GM19455 (cell line): ENCODE results near the gene ISM1.
"Not testable (repeated sequence)": the region's sequence is repeated elsewhere in the genome, so short reads cannot be mapped to it uniquely, and the experiment has no call there.

ENCODE experiments used
- ATAC-seq: cut with Tn5 transposase; IDR thresholded peaks from one replicate; pipeline ENCODE4 v1.9.1; 2021; ENCODE audit not compliant: unreplicated experiment

ISM1 gene

DNA sequence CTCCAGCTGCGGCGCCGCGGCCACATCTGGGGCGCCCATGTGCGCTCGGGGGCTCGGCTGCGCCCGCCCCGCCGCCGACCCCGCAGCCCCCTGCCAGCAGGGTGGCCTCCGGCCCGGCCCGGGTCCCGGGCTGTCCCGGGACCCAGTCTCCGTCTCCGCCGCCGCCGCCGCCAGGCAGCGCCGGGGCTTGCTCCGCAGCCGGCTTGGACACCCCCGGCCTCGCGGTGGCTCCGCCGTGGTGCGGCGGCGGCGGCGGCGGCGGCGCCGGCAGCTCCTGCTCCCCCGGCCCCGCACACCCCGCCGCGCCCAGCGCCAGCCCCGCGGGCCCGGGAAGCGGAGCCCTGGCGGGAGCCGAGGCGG is 219 bp downstream of the ISM1 start:
- peak; percentile 17 for ATAC-seq

DNA sequence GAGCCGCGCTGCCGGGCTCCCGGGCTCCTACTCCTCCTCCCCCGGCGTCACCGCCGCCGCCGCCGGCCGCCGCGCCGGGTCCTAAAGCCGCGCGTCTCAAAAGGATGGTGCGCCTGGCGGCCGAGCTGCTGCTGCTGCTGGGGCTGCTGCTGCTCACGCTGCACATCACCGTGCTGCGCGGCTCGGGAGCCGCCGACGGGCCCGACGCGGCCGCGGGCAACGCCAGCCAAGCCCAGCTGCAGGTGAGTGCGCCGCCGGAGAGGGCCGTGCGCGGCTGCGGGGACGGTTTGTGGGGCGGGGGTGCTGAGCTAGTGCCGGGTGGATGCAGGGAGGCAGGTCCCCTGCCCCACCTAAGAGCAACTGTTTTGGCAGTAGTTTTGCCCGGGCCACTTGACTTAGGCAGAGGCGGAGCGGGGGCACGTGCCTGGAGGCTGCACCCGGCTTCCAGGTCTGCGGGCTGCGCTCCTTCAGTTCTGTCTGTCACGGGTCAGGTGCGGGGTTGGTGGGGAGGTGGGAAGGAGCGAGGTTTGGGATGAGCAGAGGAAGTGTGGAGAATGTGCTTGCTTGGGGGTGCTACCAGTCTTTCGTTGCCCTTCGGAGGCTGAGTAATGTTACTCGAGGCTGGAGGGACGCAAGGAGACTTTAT is 722 bp downstream of the ISM1 start:
- peak; percentile 55 for ATAC-seq

DNA sequence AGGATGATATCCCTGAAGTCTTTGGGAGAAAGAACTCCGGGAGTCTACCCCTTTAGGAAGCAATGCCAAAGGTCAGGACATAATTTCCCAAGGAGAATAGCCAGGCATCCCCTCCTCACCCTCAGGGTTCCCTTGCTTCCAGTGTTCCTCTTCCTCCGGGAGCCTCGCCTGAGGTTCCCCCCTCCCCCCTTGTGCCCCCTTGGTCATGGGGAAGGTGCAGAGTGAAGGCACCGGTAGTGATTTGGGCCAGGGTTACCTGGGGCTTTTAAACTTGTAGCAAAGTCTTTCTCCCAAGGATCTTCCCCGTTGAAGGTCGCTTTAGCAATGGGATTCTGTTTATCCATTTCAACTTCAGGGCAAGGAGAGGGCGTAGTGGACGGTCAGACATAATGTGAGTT is 1.2 kb downstream of the ISM1 start:
- ATAC-seq = no peak

DNA sequence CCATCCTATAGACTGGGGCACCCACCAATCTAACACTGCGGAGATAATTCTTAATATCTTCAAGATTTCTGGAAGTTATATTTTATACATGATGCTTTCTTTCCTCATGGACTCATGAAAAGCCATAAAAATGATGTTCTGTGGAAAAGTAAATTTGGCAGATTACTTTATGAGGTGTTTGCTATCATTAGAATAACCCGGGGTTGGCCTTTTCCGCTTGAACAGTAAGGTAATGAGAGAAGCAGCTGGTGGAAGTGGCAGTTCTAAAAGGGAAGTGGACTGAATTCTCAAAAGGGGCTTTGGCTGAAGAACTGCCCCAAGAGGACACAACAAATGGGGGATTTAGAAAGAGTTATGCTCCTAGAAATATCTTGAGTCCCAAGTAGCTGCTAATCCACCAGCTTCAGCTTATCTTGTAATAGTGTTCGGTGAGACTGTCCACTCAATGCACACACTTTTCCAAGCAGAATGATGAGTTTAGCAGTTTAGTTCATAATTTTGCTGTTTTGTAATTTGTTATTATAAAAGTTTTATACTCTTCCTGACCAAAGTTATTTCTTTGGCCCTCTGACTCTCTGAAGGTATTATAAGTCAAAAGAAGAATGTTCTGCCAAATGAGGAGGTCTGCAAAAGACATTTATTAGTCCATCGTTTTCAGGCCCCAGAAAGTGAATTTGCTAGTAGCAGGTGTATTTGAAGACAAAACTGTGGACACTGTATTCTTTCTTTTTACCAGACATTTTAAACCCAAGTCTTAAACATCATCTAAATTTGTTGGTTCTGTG is 2.9 kb downstream of the ISM1 start:
- no peak for ATAC-seq

DNA sequence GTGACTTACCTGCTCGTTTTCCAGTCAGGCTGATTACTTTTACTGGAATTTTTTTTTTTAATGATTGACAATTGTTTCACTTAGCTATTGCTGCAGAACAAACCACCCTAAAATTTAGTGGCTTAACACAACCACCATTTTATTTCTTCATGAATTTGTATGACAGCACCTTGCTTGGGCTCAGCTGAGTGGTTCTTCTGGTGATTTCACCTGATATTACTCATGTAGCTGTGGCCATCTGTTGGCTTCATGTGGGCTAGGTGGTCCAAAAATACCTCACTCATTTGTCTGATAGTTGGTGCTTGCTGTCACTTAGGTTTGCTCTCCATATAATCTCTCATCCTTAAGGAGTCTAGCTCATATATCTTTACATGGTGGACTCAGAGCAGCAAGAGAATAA is 5.3 kb downstream of the ISM1 start:
- ATAC-seq = no peak

DNA sequence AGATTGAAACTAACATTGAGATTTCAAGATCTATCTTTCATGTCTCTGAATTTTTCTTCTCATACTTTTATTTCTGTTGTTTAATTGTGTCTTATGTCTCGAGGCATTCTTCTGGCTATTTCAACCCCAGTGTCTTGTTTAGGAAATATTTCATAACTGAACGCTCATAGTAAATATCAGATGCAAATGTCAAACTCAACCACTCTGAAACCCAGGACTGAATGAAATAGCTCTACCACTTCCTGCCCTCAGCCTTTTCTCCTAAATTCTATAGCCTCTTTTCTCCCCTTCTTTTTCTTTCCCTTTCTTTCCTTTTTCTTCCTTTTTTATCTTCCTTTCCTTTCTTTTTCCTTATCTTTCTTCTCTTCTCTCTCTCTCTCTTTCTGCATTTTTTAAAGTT is 7.7 kb downstream of the ISM1 start:
- ATAC-seq = no peak

DNA sequence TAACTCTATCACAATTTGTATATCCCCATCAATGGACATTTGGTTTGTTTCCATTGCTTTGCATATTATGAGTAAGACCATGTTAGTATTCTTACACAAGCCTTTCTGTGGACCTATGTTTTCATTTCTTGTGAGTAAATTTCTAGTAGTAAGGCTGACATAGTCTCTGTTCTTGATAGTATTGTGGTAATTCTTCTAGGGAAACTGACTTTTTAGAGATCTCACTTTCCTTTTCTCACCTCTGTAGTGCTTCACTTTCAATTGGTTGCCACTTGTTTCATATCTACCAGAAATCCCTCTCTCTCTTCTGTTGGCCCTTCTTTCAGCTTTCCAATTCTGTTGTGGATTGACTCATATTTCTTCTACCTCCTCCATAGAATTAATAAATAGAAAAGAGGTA is 8.5 kb downstream of the ISM1 start:
- ATAC-seq = no peak

DNA sequence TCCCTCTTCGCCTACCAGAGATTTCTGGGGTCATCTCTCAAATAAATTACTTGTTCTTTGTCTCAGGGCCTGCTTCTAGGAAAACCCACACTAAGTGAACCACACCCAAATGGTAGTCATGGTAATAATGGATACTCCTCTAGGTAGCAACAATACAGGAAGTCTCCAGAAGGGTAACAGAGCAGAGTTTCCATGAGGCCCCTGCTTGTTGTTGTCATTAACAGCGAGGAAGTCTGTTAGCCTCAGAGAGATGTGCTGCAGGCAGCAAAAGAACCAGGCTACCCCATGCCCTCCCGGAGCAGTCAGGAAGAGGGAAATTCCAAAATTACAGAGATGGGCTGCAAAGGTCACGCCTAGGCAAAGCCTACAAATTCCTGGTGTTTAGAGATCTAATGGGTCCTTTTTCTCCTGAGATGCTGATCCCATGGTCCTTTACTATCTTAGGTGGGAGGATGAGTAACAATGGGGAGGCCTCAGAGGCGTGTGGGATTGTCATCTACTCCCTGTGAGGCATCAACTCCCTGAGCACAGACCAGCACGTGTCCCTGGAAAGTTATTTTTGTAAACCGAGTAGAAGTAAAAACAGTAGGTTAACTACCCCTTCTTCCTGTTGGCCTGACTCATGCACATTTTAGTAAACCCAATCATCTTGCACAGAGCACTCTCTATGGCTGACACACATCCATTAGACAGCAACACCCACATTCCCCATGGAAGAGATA is 10.1 kb downstream of the ISM1 start:
- ATAC-seq = no peak

DNA sequence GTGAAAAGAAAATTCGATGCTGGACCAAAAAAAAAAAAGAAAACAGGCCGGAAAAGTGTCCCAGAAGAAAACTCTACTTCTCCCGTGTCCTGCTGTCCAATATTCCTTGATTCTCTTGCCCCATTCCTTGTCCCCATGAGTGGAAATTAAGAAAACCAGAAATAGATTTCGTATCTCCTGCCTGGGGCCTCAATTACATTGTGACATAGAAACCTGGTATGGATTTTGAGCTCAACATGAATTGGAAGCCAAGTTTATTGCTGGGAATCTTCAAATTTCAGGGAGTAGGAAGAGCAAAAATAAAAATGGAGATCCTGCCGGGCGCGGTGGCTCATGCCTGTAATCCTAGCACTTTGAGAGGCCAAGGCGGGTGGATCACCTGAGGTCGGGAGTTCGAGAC is 11.9 kb downstream of the ISM1 start:
- no peak for ATAC-seq

DNA sequence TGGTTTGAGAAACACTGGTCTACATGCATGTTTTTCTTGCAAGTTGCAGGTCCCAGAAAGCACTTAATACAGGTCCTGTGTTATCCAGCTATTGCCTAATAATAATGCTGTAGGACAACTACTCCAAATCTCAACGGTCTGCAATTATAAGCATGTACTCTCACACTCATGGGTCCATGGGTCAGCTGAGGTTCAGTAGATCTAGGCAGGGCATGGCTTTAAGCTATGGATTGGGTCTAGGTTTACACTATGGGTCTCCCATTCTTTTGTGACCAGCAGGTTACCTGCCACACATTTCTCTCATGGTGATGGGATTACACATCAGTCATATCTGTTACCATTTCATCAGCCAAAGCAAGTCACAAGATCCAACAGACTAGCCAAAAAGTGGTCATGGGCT is 13.9 kb downstream of the ISM1 start:
- ATAC-seq = no peak

DNA sequence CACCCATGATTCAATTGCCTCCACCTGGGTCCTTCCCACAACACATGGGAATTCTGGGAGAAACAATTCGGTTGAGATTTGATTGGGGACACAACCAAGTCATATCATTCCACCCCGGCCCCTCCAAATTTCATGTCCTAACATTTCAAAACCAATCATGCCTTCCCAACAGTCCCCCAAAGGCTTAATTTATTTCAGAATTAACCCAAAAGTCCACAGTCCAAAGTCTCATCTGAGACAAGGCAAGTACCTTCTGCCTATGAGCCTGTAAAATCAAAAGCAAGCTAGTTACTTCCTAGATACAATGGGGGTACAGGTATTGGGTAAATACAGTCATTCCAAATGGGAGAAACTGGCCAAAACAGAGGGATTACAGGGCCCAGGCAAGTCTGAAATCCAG is 15.3 kb downstream of the ISM1 start:
- not testable (repeated sequence) for ATAC-seq

DNA sequence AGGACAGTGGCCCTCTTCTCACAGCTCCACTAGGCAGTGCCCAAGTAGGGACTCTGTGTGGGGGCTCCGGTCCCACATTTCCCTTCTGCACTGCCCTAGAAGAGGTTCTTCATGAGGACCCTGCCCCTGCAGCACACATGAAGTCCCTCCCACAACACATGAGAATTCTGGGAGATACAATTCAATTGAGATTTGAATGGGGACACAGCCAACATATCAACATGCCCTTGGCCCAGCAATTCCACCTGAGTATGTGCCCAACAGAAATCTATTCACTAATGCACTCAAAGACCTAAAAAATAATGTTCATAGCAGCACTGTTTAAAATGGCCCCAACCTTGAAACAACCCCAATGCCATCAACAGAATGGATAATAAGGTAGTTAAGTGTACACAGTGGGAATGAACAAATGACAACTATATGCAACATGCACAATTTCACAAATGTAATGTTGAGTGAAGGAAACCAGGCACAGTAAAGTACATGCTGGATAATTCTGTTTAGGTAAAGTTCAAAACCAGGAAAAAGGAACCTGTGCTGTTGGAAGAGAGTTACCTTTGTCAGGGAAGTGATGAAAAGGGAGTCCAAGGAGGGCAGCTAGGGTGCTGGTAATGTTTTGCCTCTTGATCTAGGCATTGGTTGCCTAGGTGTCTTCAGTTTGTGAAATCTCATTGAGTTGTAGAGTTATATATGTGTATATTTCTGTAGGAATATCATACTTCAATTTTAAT is 16.1 kb downstream of the ISM1 start:
- ATAC-seq = no peak

DNA sequence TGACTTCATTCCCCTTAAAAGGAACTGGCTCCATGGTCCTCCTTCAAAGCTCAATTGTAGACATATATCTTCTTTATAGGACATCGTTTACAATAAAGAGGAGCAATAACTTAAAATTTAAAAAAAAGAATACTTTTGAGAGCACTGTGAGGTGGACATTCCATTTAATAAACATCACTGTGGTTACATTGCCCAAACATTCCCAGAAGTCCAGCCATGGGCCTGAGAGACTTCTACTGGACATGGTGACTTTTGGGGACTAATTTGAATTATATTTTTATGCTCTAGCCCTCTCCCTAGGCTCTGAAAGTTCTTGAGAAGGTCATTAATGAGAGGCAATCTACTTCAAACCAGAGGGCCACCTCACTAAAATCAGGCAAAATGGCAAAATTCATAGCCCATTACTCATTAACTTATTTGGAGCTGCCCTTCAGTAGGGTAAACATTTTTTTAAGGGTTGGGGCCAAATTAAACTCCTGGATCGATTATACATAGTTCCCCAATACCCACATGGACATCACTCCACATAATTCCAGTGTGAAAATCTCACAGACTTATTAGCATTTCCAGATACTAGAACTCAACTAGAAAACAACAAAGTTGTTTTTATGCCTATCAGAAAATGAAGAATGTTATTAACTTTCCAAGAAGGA is 17.1 kb downstream of the ISM1 start:
- ATAC-seq = no peak

DNA sequence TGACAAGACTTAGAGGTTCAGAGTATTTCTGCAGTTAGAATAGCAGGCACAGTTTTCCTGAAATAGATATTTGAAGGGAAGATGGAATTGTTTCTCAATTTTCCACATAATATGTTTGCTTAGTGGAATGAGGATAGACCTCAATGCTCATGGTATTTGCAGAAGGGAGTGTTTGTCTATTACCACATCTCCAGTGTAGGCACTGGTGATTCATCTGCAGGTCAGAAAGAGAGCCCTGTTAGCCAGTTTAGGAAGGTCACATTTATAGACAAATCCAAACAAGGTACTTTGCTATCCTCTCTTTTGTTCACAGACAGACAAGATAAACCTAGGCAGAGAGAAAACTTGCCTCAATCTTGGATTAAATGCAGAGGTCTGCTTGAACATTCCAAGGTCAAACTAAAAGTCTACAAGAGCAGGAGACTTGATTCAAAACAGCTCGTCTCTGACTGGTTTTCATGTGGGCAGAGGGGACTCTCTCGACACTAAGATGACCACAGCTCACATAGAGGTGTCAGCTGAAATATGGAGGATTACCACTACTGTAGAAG is 22.8 kb downstream of the ISM1 start:
- no peak for ATAC-seq

DNA sequence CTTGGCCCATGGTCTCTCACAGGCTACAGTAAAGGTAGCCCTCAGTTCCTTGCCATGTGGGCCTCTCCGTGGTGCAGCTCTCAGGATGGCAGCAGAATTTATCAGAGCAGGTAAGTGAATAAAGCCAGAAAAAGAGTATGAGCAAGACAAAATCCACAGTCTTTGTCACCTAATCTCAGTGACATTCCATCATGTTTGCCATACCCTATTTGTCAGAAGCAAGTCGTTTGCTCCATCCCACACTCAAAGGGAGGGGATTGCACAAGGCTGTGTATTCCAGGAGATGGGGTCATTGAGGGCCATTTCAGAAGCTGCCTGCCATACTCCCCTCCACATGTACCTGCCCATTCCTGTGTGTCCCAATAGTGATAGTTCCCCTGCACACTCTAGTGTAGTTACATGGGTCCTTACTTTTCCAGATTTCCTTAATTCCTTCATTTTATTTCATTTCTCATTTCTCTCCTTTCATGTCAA is 24.2 kb downstream of the ISM1 start:
- no peak for ATAC-seq

DNA sequence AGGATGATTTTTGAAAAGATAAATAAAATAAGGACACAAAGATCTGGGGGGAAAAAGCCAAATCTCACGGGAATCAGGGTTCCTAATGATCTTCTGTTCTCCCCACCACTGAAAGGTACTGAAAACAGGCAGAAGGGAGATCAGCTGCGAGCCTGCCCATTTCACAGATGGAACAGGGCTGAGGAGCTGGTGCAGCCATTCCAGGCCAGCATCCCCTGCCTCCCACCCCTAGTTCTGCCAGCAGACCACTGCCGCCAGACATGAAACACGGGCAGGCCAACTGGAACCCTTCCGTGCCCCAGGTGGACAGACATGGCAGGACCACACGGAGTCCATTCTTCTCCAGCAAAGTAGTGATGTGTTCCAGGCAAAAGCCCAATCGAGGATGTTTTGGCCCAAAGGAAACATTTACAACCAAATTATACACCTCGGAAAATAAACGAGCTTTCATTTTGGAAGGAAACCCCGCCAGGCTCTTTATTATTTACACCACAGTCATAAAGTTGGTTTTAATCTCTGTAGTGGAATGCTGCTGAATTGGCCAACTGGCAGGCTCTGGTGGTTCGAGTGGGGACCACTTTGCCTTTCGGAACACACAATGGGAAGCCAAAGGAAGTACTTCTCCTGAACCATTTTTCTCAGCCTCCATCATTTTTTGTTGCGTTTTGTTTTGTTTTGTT is 28.2 kb downstream of the ISM1 start:
- no peak for ATAC-seq

DNA sequence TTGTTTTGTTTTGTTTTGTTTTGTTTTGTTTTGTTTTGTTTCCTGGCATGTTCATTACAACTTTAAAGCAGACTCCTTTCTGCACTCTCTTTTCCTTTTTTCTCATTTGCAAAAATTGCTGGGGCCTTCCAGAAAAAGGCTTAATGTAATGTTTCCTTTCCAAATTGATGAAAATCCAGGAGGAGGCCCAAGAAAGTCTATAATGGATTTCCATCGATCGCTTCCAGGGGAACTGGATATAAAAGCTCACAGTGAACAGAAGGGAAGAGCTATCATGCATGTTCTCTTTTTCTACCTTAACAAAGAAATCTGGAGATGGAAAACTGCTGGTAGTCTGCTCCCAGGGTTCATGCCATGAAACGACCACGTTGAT is 28.7 kb downstream of the ISM1 start:
- no peak for ATAC-seq

DNA sequence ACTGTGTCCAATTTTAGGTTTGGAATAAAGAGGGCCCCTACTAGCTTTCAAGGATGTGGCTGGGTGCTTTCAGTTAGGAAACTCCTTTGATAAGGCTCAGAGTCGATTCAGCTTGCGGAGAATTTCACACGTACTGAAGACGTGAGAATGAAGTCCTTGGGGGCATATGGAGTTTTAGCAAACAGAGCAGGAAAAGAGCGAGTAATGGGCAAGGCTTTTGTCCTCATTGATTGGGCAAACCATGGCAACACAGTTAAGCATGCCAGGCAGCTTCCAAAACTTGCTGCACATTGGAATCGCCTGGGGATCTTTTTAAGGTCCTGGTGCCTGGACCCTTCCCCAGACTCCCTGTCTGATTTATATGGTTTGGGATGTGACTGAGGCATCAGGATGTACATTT is 29.2 kb downstream of the ISM1 start:
- ATAC-seq = no peak

DNA sequence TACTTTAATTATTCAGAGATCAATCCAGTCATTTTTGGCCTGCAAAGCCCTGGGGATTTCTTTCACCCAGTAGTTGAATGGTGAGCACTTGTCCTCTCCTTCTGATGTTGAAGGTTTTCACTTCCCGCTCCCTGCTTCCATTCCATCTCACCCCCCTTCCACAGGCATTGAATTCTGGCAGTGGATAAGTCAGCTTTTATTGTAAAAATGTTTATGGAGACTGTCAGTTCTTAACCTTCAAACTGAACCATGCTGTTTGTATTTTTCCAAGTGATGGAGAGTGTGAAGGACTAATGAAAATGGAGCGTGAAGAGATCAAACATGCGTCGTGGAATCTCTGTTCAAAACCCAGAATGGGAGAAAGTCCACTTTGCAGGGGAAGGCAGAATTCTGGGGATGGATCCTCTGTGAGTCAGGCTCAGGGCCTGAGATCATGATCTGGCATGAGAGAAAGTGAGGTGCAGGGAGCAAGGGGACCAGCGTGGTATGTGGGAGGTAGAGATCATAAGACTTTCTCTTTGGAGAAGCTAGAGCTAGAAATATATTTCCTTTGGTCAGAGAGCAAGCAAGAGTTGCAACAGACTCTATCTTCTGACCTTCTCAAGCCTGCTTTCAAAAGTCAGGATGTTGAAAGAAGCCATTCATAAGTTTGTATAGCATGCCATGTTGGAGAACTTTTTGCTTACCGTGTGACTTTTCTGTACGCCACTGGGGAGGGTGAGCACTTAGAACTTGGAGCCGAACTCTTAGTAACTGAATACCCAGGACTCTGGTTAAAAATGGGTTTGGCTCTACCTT is 30.2 kb downstream of the ISM1 start:
- no peak for ATAC-seq
